Liver (tissue), 9 donors: ENCODE results near the gene RBSN. TPM values are rescaled to one million over a fixed set of nuclear protein-coding genes. Genes with fewer than 3 reads are reported as not detected.
A peak's percentile ranks its signal among the peaks of the same experiment; 100 is the strongest.

ENCODE experiments used
- DNase-seq: peaks from one replicate; pipeline ENCODE4 v3.0.0-alpha.2; 2017; ENCODE audit warnings: low spot score
- H3K27ac ChIP-seq, 2 donors: one replicate each; pipeline ENCODE4 v1.7.0; 2013; ENCODE audit warnings: inconsistent platforms in 2 of 2, low read length in 2 of 2, control low read depth in 1 of 2, low read depth in 1 of 2, mild to moderate bottlenecking in 1 of 2
- H3K27me3 ChIP-seq, 4 donors: one replicate each; pipeline versions ENCODE4 v1.6.1 to v1.7.0; 2013; ENCODE audit warnings: low read length in 3 of 4, inconsistent platforms in 1 of 4, mild to moderate bottlenecking in 1 of 4, moderate library complexity in 1 of 4; ENCODE audit not compliant: control insufficient read depth in 4 of 4, insufficient read depth in 4 of 4
- H3K36me3 ChIP-seq, 4 donors: one replicate each; pipeline versions ENCODE4 v1.6.1 to v1.7.0; 2013; ENCODE audit warnings: low read length in 3 of 4, mild to moderate bottlenecking in 3 of 4, low read depth in 1 of 4, moderate library complexity in 1 of 4; ENCODE audit not compliant: control insufficient read depth in 4 of 4, insufficient read depth in 3 of 4
- H3K4me1 ChIP-seq, 4 donors: one replicate each; pipeline versions ENCODE4 v1.6.1 to v1.7.0; 2013; ENCODE audit warnings: low read length in 3 of 4, mild to moderate bottlenecking in 3 of 4, moderate library complexity in 1 of 4; ENCODE audit not compliant: control insufficient read depth in 4 of 4, insufficient read depth in 4 of 4
- H3K4me3 ChIP-seq, 3 donors: one replicate each; pipeline versions ENCODE4 v1.6.1 to v1.7.0; 2013; ENCODE audit warnings: low read length in 3 of 3, control low read depth in 1 of 3, low read depth in 1 of 3, mild to moderate bottlenecking in 1 of 3
- H3K9ac ChIP-seq, 2 donors: one replicate each; pipeline ENCODE4 v1.7.0; 2013; ENCODE audit warnings: low read length in 2 of 2, mild to moderate bottlenecking in 2 of 2, moderate library complexity in 2 of 2, control low read depth in 1 of 2, low read depth in 1 of 2
- H3K9me3 ChIP-seq, 4 donors: one replicate each; pipeline versions ENCODE4 v1.6.1 to v1.7.0; 2013; ENCODE audit warnings: low read length in 3 of 4; ENCODE audit not compliant: control insufficient read depth in 4 of 4
- ATF3 ChIP-seq: IDR thresholded peaks from 2 replicates; pipeline ENCODE4 v1.6.1; 2016; ENCODE audit warnings: antibody characterized with exemption
- FOXA2 ChIP-seq: IDR thresholded peaks from 2 replicates; pipeline ENCODE4 v1.6.1; 2016; ENCODE audit warnings: antibody characterized with exemption
- HNF4A ChIP-seq, 2 donors: conservative IDR thresholded peaks; 2 replicates each; pipeline ENCODE4 v1.6.1; 2016; ENCODE audit warnings: antibody characterized with exemption in 2 of 2, mild to moderate bottlenecking in 2 of 2
- RAD21 ChIP-seq, 2 donors: IDR thresholded peaks; 2 replicates each; pipeline ENCODE4 v1.6.1; 2016; ENCODE audit warnings: antibody characterized with exemption in 2 of 2, mild to moderate bottlenecking in 2 of 2
- SP1 ChIP-seq: IDR thresholded peaks from 2 replicates; pipeline ENCODE4 v1.6.1; 2018; ENCODE audit warnings: antibody characterized with exemption, mild to moderate bottlenecking
- ZBTB33 ChIP-seq: IDR thresholded peaks from 2 replicates; pipeline ENCODE4 v1.6.1; 2016; ENCODE audit warnings: antibody characterized with exemption
- WGBS: extraction: QIAGEN DNeasy Blood & Tissue Kit; methylation state at CpG from one replicate; pipeline ENCODE4 v1.1.7; 2013; 5-methylcytosine and 5-hydroxymethylcytosine counted together
- polyA plus RNA-seq, 2 donors: library from polyadenylated mRNA; stranded (reverse) in 1 of 2; unstranded in 1 of 2; fragments of 200-250 nt in 1 of 2; fragments of >200 nt in 1 of 2; fragmentation: Nextera tagmentation in 1 of 2; extraction: Ambion mirVana in 1 of 2; gene quantifications; one replicate each; pipeline versions ENCODE4 v1.2.1 to v1.2.3, GENCODE V29; 2013 to 2015
- total RNA-seq, 2 donors: library from RNA; depleted of rRNA; stranded (reverse); fragments of >200 nt; gene quantifications; one replicate each; pipeline ENCODE4 v1.2.3, GENCODE V29; 2014
- TF ChIP-seq, protein P1 (sequence below): IDR thresholded peaks from 2 replicates; pipeline ENCODE4 v1.6.1; 2016; ENCODE audit warnings: antibody characterized with exemption, mild to moderate bottlenecking
- TF ChIP-seq, protein P2 (sequence below): IDR thresholded peaks from 2 replicates; pipeline ENCODE4 v1.6.1; 2016; ENCODE audit warnings: antibody characterized with exemption
- TF ChIP-seq, protein P3 (sequence below): fragments of 150-350 bp; IDR thresholded peaks from 2 replicates; pipeline ENCODE4 v1.5.1; 2017; ENCODE audit warnings: improper control_type of control experiment, low read depth, low read length; ENCODE audit not compliant: missing input control
- donor health status: healthy.
- donor health status: healthy.
- donor health status: healthy.
- donor health status: healthy.
- donor health status: healthy.

Gene RBSN
- total and polyA plus RNA-seq, 4 donors = 5.6 to 18.3 (median 11.9) TPM

- Histone ChIP-seq H3K27ac (no peak overlapping the region), H3K9me3 (no peaks in the 10 kb centered on the region), H3K4me3 (peak overlapping the region; percentile 86 to 99 (median 95)), H3K4me1 (peaks cover 7 to 33% (median 20%) of the 10 kb centered on the region in 4 donors), H3K9ac (peak overlapping the region in 1 of 2 donors; percentile 37), H3K27me3 (no peaks in the 10 kb centered on the region), H3K36me3 (peaks cover 0 to 25% (median 23%) of the 10 kb centered on the region in 4 donors)
- TF ChIP-seq HNF4A (conservative IDR thresholded peaks at IDR 0.05) (no peak), FOXA2 (no peak), RAD21 (IDR thresholded peaks at IDR 0.05) (no peak)
- TF ChIP-seq, protein P1, sequence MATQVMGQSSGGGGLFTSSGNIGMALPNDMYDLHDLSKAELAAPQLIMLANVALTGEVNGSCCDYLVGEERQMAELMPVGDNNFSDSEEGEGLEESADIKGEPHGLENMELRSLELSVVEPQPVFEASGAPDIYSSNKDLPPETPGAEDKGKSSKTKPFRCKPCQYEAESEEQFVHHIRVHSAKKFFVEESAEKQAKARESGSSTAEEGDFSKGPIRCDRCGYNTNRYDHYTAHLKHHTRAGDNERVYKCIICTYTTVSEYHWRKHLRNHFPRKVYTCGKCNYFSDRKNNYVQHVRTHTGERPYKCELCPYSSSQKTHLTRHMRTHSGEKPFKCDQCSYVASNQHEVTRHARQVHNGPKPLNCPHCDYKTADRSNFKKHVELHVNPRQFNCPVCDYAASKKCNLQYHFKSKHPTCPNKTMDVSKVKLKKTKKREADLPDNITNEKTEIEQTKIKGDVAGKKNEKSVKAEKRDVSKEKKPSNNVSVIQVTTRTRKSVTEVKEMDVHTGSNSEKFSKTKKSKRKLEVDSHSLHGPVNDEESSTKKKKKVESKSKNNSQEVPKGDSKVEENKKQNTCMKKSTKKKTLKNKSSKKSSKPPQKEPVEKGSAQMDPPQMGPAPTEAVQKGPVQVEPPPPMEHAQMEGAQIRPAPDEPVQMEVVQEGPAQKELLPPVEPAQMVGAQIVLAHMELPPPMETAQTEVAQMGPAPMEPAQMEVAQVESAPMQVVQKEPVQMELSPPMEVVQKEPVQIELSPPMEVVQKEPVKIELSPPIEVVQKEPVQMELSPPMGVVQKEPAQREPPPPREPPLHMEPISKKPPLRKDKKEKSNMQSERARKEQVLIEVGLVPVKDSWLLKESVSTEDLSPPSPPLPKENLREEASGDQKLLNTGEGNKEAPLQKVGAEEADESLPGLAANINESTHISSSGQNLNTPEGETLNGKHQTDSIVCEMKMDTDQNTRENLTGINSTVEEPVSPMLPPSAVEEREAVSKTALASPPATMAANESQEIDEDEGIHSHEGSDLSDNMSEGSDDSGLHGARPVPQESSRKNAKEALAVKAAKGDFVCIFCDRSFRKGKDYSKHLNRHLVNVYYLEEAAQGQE = no peak
- TF ChIP-seq, protein P2, sequence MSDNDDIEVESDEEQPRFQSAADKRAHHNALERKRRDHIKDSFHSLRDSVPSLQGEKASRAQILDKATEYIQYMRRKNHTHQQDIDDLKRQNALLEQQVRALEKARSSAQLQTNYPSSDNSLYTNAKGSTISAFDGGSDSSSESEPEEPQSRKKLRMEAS = no peak
- no peak for DNase-seq
- WGBS = 58% methylated on average over 6 of the region's 6 CpGs
These were observed 1.1 kb downstream of the RBSN start for GRCh38 chr3:15097891-15098290.

DNA sequence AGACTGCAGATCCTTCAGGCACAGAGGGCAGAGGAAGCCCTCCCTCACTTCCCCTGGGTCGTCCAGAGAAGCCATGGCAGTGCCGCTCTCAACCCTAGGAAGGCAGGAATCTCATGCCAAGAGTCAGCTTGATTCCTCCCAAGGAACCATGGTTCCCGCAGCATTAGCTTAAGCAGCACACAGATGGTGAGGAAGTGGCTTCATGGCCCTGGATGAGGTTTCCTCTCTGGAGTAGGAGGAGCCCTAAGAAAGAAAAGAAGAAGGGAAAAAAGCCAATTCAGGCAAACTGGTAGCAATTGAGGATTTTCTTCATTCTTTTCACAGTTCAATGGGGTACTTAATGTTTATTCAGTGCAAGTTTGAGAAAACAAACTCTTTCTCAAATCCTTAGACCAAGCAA lies 2.9 kb downstream of the RBSN start:
- DNase-seq = no peak
- Histone ChIP-seq H3K27me3 (no peaks in the 10 kb centered on the region), H3K9me3 (no peaks in the 10 kb centered on the region), H3K9ac (no peak overlapping the region), H3K4me1 (peaks cover 5 to 17% (median 12%) of the 10 kb centered on the region in 4 donors), H3K27ac (no peak overlapping the region), H3K36me3 (peaks cover 0 to 28% (median 24%) of the 10 kb centered on the region in 4 donors), H3K4me3 (no peak overlapping the region)
- no peak for TF ChIP-seq ATF3
- TF ChIP-seq, protein P2 = no peak
- no peak for TF ChIP-seq ZBTB33
- no peak for TF ChIP-seq FOXA2
- no peak for TF ChIP-seq HNF4A (conservative IDR thresholded peaks at IDR 0.05)
- TF ChIP-seq, protein P1 = no peak
- no peak for TF ChIP-seq SP1
- TF ChIP-seq, protein P3, sequence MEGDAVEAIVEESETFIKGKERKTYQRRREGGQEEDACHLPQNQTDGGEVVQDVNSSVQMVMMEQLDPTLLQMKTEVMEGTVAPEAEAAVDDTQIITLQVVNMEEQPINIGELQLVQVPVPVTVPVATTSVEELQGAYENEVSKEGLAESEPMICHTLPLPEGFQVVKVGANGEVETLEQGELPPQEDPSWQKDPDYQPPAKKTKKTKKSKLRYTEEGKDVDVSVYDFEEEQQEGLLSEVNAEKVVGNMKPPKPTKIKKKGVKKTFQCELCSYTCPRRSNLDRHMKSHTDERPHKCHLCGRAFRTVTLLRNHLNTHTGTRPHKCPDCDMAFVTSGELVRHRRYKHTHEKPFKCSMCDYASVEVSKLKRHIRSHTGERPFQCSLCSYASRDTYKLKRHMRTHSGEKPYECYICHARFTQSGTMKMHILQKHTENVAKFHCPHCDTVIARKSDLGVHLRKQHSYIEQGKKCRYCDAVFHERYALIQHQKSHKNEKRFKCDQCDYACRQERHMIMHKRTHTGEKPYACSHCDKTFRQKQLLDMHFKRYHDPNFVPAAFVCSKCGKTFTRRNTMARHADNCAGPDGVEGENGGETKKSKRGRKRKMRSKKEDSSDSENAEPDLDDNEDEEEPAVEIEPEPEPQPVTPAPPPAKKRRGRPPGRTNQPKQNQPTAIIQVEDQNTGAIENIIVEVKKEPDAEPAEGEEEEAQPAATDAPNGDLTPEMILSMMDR = no peak
- WGBS = 84% methylated on average over 3 of the region's 3 CpGs
